ENCODE measurements around the gene SOD1. TPM values are rescaled to one million over a fixed set of nuclear protein-coding genes. Genes with fewer than 3 reads are reported as not detected.

The SOD1 gene
- polyA plus RNA-seq, 1 donor from 2014 or later: 449 TPM

DNA sequence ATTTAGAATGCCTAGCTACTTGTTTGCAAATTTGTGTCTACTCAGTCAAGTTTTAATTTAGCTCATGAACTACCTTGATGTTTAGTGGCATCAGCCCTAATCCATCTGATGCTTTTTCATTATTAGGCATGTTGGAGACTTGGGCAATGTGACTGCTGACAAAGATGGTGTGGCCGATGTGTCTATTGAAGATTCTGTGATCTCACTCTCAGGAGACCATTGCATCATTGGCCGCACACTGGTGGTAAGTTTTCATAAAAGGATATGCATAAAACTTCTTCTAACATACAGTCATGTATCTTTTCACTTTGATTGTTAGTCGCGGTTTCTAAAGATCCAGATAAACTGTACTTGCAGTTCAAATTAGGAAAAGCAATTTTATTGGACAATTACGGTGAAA lies 7.6 kb downstream of the SOD1 start:
- peaks cover 7% of the 10 kb centered on the region for H3K36me3 ChIP-seq (ENCODE audit: insufficient read depth, low read length)
- no peaks in the 10 kb centered on the region for H3K9me2 ChIP-seq (ENCODE audit: insufficient read depth, low read length)
- no peaks in the 10 kb centered on the region for H3K27me3 ChIP-seq (ENCODE audit: insufficient read depth, low read depth, low read length)
- H3K79me2 ChIP-seq (replicated peaks; ENCODE audit: insufficient read depth, low read length): peaks cover 7% of the 10 kb centered on the region
- H3K4me3 ChIP-seq (ENCODE audit: low read length): no peak overlapping the region
- no peak overlapping the region for H2AFZ ChIP-seq (ENCODE audit: low read depth, low read length)
- TF ChIP-seq EP300 (conservative IDR thresholded peaks at IDR 0.05; ENCODE audit: poor library complexity, severe bottlenecking) (no peak), POLR2AphosphoS5 (IDR thresholded peaks at IDR 0.05) (no peak), TAF1 (IDR thresholded peaks at IDR 0.05; ENCODE audit: low read depth) (no peak), MXI1 (conservative IDR thresholded peaks at IDR 0.05; ENCODE audit: poor library complexity, severe bottlenecking) (no peak), RAD21 (conservative IDR thresholded peaks at IDR 0.05) (no peak)
- no peak overlapping the region for H3K27ac ChIP-seq (ENCODE audit: low read length)
- no peaks in the 10 kb centered on the region for H3K9me3 ChIP-seq (ENCODE audit: low read length)
- no peak overlapping the region for H3K4me2 ChIP-seq (ENCODE audit: low read length)
- no peak overlapping the region for H3K9ac ChIP-seq (ENCODE audit: low read length)
- no peaks in the 10 kb centered on the region for H4K20me1 ChIP-seq (ENCODE audit: insufficient read depth)
- no peaks in the 10 kb centered on the region for H3F3A ChIP-seq (ENCODE audit: insufficient read depth, low read length, poor library complexity, severe bottlenecking)

DNA sequence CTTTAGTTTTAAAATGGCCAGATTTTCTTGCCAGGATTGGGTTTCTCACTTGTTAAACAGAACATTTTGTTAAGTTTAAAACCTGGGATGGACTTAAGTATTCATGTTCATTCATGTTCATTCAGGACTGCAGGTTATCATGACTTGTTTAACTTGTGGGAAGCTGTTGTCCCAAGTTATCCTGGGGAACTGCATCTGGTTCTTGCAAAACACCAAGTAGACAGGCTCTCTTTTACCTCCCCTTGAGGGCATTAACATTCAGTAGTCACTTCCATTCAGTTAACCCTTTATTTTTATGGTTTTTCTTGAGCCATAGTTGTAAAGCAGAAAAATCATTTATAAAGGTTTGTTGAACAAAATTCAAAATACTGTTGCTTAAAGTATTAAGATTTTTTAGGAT lies 8.1 kb downstream of the SOD1 start:
- H3K27ac ChIP-seq (ENCODE audit: low read length): no peak overlapping the region
- no peak overlapping the region for H2AFZ ChIP-seq (ENCODE audit: low read depth, low read length)
- H3K9ac ChIP-seq (ENCODE audit: low read length): no peak overlapping the region
- no peaks in the 10 kb centered on the region for H3K27me3 ChIP-seq (ENCODE audit: insufficient read depth, low read depth, low read length)
- peaks cover 7% of the 10 kb centered on the region for H3K79me2 ChIP-seq (replicated peaks; ENCODE audit: insufficient read depth, low read length)
- H3K4me2 ChIP-seq (ENCODE audit: low read length): no peak overlapping the region
- no peaks in the 10 kb centered on the region for H4K20me1 ChIP-seq (ENCODE audit: insufficient read depth)
- H3K9me2 ChIP-seq (ENCODE audit: insufficient read depth, low read length): no peaks in the 10 kb centered on the region
- H3K4me3 ChIP-seq (ENCODE audit: low read length): no peak overlapping the region
- peaks cover 7% of the 10 kb centered on the region for H3K36me3 ChIP-seq (ENCODE audit: insufficient read depth, low read length)
- H3F3A ChIP-seq (ENCODE audit: insufficient read depth, low read length, poor library complexity, severe bottlenecking): no peaks in the 10 kb centered on the region
- no peak for TF ChIP-seq REST (IDR thresholded peaks at IDR 0.05; ENCODE audit: borderline replicate concordance)
- no peak for TF ChIP-seq POLR2AphosphoS5 (IDR thresholded peaks at IDR 0.05)
- TF ChIP-seq TAF1 (IDR thresholded peaks at IDR 0.05; ENCODE audit: low read depth): no peak
- no peak for TF ChIP-seq EZH2 (IDR thresholded peaks at IDR 0.05; ENCODE audit: borderline replicate concordance, insufficient read depth, low read length, poor library complexity, severe bottlenecking)
- no peak for TF ChIP-seq EP300 (conservative IDR thresholded peaks at IDR 0.05; ENCODE audit: poor library complexity, severe bottlenecking)
- no peak for TF ChIP-seq RAD21 (conservative IDR thresholded peaks at IDR 0.05)
- no peak for TF ChIP-seq CTCF (IDR thresholded peaks at IDR 0.05; ENCODE audit: poor library complexity, severe bottlenecking)
- TF ChIP-seq SMC3 (conservative IDR thresholded peaks at IDR 0.05; ENCODE audit: poor library complexity): no peak
- TF ChIP-seq MXI1 (conservative IDR thresholded peaks at IDR 0.05; ENCODE audit: poor library complexity, severe bottlenecking): no peak
- no peaks in the 10 kb centered on the region for H3K9me3 ChIP-seq (ENCODE audit: low read length)
